Spleen (tissue), 7 donors: ENCODE data around the gene DNAJC1.

Experiments used
- CTCF ChIP-seq, 11 experiments: fragments of 200-600 bp in 7 of 11; fragments of 450-650 bp in 4 of 11; sonication (generic) in 4 of 11; IDR thresholded peaks in 8 of 11; conservative IDR thresholded peaks in 3 of 11; 1 replicate in 7 of 11; 2 replicates in 4 of 11; pipeline versions ENCODE4 v1.4.0 to v1.8.0; 2016 to 2021; ENCODE audit warnings: antibody characterized with exemption in 11 of 11, inconsistent platforms in 4 of 11, mild to moderate bottlenecking in 1 of 11
- POLR2AphosphoS5 ChIP-seq, 3 donors: sonication (generic); formaldehyde crosslinking; IDR thresholded peaks; one replicate each; pipeline ENCODE4 v1.5.1; 2017; ENCODE audit warnings: antibody characterized with exemption in 3 of 3
- donor health status: DM: no; HTN: no; CAD: no; lungs with moderate emphysema.
- donor health status: DM: no; HTN: no; CAD: no.
- donor health status: DM: no; HTN: no; CAD: no.

GRCh38 chr10:21985541-21985940 lies 18.0 kb downstream of the DNAJC1 start:
- TF ChIP-seq POLR2AphosphoS5 (IDR thresholded peaks at IDR 0.05) (no peak), CTCF (IDR thresholded peaks at IDR 0.05 in 8 of 11, conservative IDR thresholded peaks at IDR 0.05 in 3 of 11) (no peak)
